RPMI7951 (cell line): ENCODE data around the gene FUCA1. TPM values are rescaled to one million over a fixed set of nuclear protein-coding genes. Genes with fewer than 3 reads are reported as not detected.

Source experiments
- DNase-seq: peaks from one replicate; pipeline ENCODE4 v3.0.0-alpha.2; 2012; ENCODE audit warnings: low read depth
- total RNA-seq: library from RNA; depleted of rRNA; stranded (reverse); fragments of >200 nt; shearing (Covaris generic); gene quantifications from 2 replicates; pipeline ENCODE4 v1.2.3, GENCODE V29; 2014; rRNA removed

FUCA1 gene
- 38.8 and 40.9 TPM in 2 replicates for total RNA-seq

DNA sequence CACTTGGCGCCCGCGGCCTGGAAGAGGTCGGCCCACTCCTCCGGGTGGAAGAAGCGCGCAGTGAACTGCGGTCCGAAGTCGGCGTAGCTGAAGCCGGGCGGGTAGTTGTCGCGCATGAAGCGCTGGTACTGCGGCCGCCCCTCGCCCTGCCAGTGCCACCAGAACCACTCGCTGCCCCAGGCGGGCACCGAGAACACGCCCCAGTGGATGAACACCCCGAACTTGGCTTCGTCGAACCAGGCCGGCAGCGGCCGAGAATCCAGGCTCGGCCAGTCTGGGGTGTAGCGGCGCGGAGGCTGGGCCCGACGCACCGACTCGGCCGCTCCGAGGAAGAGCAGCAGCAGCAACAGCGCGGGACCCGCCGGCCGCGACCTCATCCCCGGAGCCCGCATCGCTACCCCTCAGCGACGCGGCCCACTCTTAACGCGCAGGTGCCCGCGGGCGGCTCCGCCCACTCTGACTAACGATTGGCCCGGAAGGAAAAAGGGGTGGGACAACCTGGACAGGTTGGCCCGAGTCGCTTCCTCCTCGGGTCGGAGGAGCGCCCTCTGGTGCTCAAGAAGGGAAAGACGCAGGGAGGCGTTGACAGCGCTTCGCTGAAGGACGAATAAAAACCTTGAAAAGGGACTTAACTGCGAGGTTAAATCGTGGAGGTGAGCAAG lies at the start of gene FUCA1:
Gene FUCA1, minus strand, starts transcription at position 396 of the 662 bp plus-strand sequence. Its CDS starts 4 bp downstream, at position 392.
- peak; percentile 84 for DNase-seq

GRCh38 chr1:23916209-23917131 lies 48.4 kb upstream of the FUCA1 start:
- peak; percentile 69 for DNase-seq

DNA sequence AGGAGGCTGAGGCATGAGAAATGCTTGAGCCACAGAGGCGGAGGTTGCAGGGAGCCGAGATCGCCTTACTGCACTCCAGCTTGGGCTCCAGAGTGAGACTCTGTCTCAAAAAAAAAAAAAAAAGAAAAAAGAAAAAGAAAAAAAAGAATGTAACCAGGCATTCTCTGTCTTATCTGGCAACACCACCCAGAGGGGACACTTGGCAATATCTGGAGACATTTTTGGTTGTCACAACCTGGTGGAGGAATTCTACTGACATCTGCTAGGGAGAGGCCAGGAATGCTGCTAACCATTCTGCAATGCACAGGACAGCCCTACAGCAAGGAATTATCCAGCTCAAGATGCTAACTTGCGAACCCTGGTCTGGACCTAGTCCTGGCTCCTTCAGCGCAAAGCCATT lies 47.4 kb upstream of the FUCA1 start:
- DNase-seq, result no peak

DNA sequence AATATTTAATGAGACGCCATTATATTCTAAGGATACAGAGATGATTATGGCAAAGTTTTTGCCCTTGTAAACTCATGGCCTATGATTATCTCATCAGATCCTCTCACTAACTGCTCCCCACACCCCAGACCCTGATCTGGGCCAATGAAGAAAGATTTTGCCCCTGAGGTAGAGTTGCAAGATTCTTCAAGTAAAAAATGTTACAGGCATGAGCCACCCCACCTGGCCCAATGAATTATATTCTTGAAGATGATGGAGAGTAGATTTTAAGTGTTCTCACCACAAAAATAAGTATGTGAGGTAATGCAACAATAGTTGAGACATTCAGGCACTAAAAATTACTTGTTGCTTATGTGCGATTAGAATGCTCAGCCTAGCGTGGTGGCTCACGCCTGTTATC lies 46.8 kb upstream of the FUCA1 start:
- DNase-seq, result no peak

DNA sequence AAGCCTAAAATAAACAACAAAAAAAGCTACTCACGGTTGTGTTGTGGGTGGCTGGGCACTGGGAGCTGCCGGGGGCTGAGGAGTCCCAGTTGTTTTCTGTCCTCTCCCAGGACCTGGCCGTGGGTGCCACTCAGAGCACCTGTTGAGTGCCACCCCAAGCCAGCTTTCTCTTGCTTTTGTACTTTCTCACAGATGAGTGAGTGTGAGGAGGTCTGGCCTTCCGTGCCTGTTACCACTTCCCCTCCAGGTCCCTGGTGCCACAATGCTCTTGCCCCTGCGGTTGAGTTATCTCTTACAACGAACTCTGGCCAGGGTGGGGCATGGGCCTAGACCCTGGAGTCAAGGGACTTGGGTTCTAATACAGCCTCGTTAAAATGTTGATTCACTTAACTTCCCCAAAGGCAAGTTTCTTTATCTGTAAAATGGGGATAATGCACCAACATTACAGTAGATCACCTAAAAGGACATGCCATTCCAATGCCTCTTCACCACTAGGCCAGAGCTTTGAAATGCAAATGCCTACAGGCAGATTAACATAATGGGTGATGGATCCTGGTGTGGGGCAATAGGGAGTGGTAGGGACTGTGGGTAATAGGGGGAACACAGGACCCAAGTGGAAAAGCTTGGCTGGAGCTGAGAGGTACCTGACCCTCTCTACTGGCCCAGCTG lies 45.3 kb upstream of the FUCA1 start, which contains the start of gene CNR2:
Gene CNR2, minus strand, starts transcription at position 151 of the 669 bp plus-strand sequence. CDS start 37,745 bp downstream, outside the sequence.
- no peak for DNase-seq

DNA sequence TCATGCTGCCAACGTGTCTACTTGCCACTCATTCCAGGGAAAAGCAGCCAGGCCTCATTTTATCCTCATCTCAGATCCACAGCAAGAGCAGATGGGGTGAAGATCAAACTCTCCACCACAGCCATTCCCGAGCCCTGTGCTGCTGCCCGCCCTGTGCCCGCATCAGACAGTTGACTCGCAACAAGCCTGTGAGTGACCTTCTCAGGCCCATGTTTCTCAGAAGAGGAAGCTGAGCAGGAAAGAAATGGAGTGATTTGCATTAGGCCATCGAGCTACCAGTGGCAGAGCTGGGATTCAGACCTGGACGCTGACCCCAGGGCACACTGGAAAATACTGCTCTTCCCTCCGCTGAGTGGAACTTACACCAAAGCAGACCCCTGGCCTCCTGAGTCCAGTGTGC lies 43.8 kb upstream of the FUCA1 start:
- DNase-seq, result no peak

GRCh38 chr1:23910553-23911246 lies 42.6 kb upstream of the FUCA1 start:
- no peak for DNase-seq

DNA sequence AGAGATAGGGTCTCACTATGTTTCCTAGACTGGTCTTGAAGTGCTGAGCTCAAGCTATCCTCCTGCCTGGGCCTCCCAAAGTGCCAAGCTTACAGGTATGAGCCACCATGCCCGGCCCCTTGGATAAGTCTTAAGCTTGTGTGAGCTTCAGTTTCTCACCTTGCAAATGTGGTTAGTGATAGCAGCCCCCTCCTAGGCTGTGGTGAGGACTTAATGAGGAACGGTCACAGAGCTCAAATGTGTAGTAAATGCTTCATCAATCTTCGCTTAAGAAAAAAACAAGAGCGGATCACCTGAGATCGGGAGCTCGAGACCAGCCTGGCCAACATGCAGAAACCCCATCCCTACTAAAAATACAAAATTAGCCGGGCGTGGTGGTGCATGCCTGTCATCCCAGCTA lies 42.1 kb upstream of the FUCA1 start:
- DNase-seq, result no peak

GRCh38 chr1:23909412-23909811 lies 41.3 kb upstream of the FUCA1 start:
- DNase-seq, result no peak

GRCh38 chr1:23908453-23909341 lies 40.6 kb upstream of the FUCA1 start:
- DNase-seq, result no peak

GRCh38 chr1:23906731-23907130 lies 38.6 kb upstream of the FUCA1 start:
- DNase-seq, result no peak

- DNase-seq, result no peak
Observed at GRCh38 chr1:23905461-23906025, 37.5 kb upstream of the FUCA1 start.

GRCh38 chr1:23904748-23905357 lies 36.8 kb upstream of the FUCA1 start:
- DNase-seq, result no peak

DNA sequence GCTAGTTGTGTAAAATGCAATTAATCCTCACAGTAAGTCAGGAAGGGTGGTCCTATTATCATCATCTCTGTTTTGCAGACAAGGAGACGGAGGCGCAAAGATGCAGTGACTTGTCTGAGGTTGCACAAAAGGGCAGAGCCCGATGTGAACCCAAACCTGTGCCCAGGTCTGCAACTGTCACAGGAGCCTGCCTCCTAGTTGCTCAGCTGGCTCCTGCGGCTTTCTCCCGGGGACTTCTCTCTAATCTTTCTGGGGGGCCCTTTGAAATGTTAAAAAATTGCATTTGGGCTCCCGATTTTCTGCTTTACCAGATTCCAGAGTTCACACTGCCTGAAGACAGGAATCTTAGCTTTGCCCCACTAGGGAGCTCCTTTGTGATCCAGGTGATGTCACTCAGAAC lies 35.7 kb upstream of the FUCA1 start:
- no peak for DNase-seq

- no peak for DNase-seq
Observed at GRCh38 chr1:23902321-23903278, 34.5 kb upstream of the FUCA1 start.

DNA sequence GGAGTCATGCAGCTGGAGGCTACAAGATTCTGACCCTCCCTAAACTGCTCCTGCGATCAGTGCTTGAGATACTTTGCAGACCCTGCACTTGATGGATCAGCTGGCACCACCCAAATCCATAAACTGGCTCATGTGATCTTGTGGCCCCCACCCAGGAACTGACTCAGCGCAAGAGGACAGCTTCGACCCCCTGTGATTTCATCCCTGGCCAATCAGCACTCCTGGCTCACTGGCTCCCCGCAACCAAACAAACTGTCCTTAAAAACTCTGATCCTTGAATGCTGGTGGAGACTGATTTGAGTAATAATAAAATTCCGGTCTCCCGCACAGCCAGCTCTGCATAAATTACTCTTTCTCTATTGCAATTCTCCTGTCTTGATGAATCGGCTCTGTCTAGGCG lies 31.9 kb upstream of the FUCA1 start:
- peak; percentile 33 for DNase-seq

DNA sequence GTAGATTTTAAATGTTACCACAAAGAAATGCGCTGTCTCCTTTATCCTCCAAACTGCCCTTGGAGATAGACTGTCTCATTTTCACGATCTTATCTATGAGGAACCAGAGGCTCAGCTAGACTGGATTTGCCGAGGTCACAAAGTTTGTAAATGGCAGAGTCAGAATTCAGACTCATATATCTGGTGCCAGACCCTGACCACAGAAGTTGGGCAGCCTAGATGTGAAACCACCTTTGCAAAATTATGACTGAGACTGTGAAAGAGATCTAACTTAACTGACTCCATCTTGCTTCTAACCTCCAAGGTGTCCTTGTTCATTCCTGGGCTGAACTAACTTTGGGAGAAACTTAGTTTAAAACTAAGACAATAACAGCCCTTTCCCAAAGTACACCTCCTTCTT lies 31.0 kb upstream of the FUCA1 start:
- no peak for DNase-seq

- DNase-seq, result no peak
Observed at GRCh38 chr1:23897083-23897482, 29.0 kb upstream of the FUCA1 start.

GRCh38 chr1:23896491-23896890 lies 28.4 kb upstream of the FUCA1 start:
- DNase-seq, result no peak
